ENCODE data around the gene CCR7.

DNA sequence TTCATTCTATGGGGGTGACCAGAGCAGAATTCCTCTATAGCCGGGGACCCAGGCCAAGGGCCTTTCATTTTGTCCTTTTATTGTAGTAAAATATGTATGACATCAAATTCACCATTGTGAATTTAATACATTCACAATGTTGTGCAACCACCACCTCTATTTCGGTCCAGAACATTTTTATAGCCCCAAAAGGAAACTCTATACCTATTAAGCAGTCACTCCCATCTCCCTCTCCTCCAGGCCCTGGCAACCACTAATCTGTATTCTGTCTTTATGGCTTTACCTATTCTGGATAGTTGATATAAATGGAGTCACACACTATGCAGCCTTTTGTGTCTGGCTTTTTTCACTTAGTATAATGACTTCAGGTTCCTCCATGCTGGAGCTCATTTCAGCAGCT, 54.1 kb downstream of the CCR7 start:
- TF ChIP-seq POLR2A (IDR thresholded peaks at IDR 0.05; ENCODE audit: low read depth) (no peak), POLR2AphosphoS5 (IDR thresholded peaks at IDR 0.05) (no peak)
- TF ChIP-seq, protein P1, sequence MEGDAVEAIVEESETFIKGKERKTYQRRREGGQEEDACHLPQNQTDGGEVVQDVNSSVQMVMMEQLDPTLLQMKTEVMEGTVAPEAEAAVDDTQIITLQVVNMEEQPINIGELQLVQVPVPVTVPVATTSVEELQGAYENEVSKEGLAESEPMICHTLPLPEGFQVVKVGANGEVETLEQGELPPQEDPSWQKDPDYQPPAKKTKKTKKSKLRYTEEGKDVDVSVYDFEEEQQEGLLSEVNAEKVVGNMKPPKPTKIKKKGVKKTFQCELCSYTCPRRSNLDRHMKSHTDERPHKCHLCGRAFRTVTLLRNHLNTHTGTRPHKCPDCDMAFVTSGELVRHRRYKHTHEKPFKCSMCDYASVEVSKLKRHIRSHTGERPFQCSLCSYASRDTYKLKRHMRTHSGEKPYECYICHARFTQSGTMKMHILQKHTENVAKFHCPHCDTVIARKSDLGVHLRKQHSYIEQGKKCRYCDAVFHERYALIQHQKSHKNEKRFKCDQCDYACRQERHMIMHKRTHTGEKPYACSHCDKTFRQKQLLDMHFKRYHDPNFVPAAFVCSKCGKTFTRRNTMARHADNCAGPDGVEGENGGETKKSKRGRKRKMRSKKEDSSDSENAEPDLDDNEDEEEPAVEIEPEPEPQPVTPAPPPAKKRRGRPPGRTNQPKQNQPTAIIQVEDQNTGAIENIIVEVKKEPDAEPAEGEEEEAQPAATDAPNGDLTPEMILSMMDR (IDR thresholded peaks at IDR 0.05): no peak

Data from esophagus muscularis mucosa (tissue), 3 donors.